Muscle of arm (tissue), 12 donors: ENCODE results near the gene PAX7. TPM values are rescaled to one million over a fixed set of nuclear protein-coding genes. Genes with fewer than 3 reads are reported as not detected.

ENCODE experiments used
- DNase-seq: peaks from one replicate; pipeline ENCODE4 v3.0.0-alpha.2; 2013
- polyA plus RNA-seq, 12 donors: library from polyadenylated mRNA; unstranded; fragments of 120-200 nt; gene quantifications; one replicate each; pipeline ENCODE4 v1.2.1, GENCODE V29; 2013; ENCODE audit not compliant: insufficient read length in 12 of 12

The PAX7 gene
- polyA plus RNA-seq, 12 donors, result 22.9 to 64.5 (median 50.3) TPM; not detected in 1

DNA sequence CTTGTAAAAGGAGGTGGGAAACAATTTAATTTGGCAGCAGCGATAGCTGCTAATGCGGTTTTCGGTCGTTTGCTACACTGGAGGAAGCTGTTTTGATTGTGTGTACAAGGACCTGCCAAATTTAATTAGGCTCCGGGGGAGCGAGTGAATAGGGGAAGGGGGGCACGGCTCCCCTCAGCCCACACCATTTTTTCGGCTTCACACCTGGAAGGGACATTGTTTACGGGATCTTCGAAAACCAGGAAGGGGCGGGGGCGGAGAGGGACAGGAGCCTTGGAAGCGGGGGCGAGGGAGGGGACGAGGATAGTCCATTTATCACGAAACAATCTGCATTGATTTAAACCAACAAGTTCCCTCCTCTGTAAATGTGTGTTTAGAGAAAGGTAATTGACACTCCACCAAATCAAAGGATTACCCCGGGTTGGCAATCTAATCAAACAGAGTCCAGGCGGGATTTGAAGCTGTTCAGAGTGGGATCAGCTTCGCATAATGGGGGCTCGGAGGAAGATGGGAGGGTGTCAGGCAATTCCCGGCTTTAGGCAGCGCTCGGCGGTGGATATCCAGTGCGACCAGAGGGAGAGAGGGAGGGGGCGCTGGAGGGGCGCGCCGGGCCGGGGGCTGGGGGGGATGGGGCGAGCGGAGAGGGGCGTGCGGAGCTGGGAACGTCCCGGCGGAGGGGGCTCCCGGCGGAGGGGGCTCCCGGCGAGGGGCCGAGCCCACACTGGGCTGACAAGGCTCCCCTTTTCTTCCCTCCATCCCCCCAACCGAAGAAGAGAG, 9.8 kb downstream of the PAX7 start:
- DNase-seq, result no peak

- DNase-seq, result no peak
These were observed 10.6 kb downstream of the PAX7 start for GRCh38 chr1:18641005-18641941.

DNA sequence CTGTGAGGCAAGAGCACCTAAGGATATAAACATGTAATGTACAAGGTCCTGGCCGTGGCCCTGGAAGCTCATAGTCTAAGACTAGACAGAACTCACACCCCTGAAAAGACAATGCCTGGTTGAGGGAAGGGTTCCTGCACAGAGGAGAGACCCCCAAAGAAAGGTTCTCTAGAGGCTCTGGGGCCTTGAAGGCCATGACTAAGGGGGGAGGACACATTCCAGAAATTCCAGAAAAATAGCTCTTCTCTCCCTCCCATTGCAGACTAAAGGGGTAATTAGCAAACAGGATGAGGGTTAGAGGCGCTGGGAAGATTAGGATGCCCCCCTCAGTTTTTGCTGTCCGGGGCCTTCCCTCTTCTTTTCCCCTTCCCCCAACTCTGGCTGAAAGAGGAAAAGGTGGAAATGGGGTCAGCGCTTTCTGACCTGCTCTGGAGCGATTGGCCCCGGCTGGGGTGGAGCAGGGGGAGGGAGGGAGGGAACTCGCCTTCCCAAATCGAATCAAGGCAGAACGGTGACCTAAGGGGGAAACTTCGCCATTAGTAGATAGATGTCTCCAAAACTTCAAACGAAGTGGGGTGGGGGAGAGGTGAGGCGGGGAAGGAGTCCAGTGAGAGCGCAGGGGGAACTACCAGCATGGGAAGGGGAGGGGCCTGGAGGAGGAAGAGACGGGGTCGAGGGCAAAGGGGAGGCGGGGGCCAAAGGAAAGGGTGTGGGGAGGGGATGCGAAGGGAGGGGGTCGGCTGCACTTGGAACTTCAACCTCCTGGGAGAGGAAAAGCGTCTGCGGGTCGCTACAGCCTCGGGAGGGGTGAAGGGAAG, 11.8 kb downstream of the PAX7 start:
- no peak for DNase-seq

- no peak for DNase-seq
These were observed 12.7 kb downstream of the PAX7 start for GRCh38 chr1:18643154-18644012.

GRCh38 chr1:18644013-18644399, 13.4 kb downstream of the PAX7 start:
- no peak for DNase-seq

DNA sequence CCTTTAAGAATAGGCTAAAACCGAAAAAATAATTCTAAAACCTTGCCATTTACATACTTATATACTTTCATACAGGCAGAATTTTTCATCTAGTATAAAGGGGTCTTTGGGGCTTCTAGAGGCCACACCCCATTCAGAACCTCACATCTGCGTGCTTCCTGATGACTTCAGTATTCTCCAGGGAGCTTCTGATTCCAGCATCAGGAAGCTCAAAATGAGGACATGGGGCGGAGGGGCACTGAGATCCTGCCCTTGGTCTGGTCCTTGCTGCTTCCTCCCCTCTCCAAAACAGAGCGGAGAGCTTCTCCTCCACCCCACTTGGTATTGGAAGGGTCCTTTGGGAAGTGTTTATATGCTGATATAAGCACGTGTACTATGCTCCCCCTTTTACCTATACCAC, 13.8 kb downstream of the PAX7 start:
- DNase-seq, result no peak

DNA sequence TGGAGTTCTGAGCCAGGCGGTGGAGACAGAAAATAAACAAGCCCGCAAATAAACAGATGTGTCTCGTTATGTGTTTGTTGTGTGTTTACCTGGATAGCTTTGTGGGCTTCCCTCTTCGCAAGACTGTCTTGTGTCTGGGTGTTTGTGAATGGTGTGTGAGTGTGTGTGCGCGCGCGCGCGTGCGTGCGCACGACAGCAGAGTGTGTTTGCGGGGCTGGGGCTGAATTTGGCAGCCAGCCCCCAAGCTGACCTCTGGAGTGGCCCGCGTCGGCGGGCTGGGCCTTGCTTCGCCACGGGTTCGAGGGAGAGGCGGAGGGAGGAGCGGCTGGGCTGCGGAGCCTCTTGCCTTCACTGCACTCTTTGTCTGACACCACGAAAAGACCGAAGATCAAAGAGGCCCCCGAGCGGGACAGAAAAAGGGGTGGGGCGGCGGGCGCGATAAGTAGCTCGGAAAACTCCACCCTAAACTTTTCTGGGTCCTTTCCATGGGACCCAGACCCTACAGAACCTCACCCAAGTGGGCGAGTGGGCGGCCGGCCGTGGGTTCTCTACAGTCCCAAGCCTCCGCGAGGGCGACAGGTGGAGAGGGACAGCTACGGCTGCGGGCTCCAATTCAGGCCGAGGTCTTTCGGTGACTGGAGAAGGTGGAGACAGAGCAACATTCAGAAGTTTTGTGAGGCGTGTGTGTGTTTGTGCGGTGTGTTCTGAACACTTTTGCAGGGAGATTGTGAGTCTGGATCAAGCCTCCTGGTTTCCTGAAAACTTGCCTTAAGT, 14.5 kb downstream of the PAX7 start:
- no peak for DNase-seq

DNA sequence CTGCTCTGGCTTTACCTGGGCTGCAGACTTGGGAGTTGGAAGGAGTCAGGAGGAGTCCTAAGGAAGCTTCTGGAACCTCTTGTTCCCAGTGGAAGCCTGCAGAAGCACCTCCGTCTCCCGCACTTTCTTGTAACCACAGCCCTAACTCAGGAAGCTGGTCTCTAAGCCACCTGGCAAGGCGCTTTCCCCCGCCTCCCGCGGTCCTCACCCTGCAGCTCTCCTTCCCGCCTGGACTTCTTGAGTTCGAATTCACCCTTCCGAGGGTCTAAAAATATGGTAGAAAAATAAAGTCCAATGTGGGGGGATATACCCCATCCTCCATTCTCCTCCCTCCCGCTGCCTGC, 15.1 kb downstream of the PAX7 start:
- DNase-seq, result no peak

GRCh38 chr1:18646091-18646785, 15.6 kb downstream of the PAX7 start:
- DNase-seq, result no peak

- DNase-seq, result no peak
These were observed 16.3 kb downstream of the PAX7 start for GRCh38 chr1:18646786-18647410.

GRCh38 chr1:18647681-18648214, 17.1 kb downstream of the PAX7 start:
- DNase-seq, result no peak

GRCh38 chr1:18649693-18650370, 19.2 kb downstream of the PAX7 start:
- no peak for DNase-seq

DNA sequence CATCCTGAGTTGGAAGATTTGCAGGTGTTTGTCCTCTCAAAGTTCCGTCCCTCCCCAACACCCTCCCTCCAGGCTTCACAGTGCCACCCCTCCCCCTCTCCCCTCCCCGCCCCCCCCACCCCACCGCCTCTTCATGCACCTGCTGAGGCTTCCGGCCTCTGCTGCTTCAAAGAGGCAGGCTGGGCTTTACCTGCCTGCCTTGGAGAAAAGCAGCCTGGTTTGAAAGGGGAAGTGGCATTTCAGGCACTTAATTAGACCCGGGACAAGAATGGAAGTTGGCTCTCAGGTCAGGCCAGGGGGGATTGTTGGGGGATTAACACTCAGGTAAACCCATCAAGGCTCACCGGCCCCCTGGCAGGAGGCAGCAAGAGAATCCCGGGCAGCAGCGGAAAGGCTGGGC, 21.1 kb downstream of the PAX7 start:
- DNase-seq, result no peak

DNA sequence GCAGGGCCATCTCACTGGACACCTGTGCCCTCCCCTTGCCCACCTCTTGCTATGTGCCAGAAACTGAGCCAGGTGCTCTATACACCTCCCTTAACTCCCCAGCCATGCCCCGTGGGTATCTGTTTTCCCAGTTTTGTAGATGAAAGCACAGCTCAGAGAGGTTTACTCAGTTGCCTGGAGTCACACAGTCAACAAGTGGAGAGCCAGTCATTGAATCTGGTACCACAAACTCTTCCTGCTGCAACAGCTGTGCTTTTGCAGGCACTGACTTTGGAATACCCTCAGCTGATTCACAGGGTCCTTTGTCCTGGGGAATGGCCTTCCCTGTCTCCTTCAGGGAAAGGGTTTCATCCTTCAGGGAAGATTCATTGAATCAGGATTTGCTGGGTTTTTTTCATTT, 22.1 kb downstream of the PAX7 start:
- no peak for DNase-seq

DNA sequence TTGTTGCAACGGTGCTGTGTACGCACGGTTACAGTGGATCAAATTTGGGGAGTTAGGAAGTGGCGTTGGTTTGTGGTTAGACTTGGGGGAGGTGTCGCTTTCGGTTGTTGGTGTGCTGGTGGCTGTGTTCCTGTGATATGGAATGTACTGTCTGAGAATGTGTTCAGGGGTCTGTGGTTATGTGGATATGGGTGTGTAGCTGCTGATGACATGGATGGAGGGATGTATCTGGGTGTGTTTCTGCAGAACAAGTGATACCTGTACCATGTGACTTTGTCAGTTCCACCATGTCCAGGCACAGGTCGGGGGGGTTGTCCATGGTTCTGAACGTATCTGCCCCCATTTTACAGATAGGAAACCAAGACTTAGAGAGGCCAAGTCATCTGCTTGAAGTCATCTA, 22.7 kb downstream of the PAX7 start:
- no peak for DNase-seq

DNA sequence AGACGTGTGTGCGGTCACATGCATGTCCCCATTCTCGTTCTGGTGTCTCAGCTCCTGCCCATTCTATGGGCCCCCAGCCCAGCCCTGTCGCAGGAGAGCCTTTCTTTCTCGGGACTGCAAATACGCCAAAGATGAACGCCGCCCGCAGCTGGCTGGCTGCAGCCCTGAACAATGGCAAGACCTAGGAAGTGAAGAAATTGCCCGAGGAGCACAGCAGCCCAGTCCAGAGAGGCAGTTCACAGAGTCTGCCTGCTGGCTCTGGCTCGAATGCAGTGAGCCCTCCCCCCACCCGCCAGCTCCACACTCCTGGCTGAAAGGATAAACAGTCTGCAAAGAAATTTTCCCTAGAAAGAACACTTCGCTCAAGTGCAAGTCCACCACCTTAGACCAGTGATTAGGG, 23.3 kb downstream of the PAX7 start:
- DNase-seq, result no peak

DNA sequence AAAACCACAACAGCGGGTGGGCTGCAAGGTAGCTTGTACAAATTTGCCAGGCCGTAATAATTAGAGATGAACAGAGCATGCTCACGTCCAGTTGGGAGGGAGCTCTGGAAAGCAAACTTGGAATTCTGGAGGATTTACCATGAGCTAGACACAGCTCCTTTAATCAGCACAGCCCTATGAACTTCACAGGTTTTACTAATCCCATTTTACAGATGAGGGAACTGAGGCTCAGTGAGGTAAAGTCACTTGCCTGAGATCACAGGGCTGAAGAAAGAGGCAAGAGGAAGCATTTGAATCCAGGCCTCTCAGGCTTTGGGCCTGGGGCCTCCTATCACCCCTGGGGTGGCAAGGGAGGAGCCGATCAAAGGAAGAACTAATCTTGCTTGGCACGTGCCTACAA, 24.0 kb downstream of the PAX7 start:
- no peak for DNase-seq

DNA sequence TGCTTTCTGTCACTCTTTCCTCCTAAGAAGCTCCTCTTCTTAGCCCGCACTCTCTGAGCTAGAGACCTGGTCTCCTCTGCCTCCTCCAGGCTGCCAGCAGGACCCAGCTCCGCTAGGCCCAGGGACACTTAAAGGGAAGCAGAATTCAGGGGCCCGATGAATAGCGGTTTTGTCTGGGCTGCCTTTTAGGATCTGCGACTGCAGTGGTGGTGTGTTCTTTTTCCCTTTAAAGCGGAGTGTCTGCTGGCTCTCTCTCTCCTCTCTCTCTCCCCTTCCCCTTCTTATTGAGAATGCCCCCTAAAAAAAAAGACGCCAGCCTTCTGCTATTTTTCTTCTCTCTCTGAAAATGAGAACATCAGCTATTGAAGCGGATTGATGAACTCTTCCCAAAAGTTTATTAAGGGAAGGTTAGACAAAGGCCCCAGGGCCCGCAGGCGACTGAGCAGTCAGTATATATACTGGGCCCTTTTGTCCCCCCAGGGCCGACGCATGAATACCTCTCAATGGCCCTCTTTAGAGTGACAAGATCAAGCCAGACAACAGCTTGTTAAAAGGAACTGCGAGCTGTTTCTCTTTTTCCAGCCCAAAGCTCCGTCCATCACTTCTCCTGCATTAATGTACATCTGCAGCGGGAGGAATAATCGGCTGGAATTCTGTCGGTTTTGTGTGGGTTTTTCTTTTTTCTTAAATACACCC, 27.0 kb downstream of the PAX7 start:
- DNase-seq, result no peak
